Kidney capillary endothelial cell (primary cell): ENCODE results near the gene DAND5.
"Not testable (repeated sequence)": the region's sequence is repeated elsewhere in the genome, so short reads cannot be mapped to it uniquely, and the experiment has no call there.

Experiments
- DNase-seq: peaks from one replicate; pipeline ENCODE4 v3.0.0-alpha.2; 2018; ENCODE audit warnings: low spot score

Gene DAND5

GRCh38 chr19:12946092-12946721, 23.2 kb upstream of the DAND5 start:
- DNase-seq = no peak

- no peak for DNase-seq
Measured at GRCh38 chr19:12946731-12947496, 22.5 kb upstream of the DAND5 start.

- DNase-seq = no peak
Measured at GRCh38 chr19:12947702-12948611, 21.4 kb upstream of the DAND5 start.

- DNase-seq = no peak
Measured at GRCh38 chr19:12948612-12949362, 20.6 kb upstream of the DAND5 start.

GRCh38 chr19:12949363-12950283, 19.8 kb upstream of the DAND5 start:
- no peak for DNase-seq

GRCh38 chr19:12952050-12952449, 17.3 kb upstream of the DAND5 start:
- DNase-seq = not testable (repeated sequence)

- DNase-seq = peak; percentile 89
Measured at GRCh38 chr19:12952488-12953137, 16.8 kb upstream of the DAND5 start.

GRCh38 chr19:12953138-12953798, 16.1 kb upstream of the DAND5 start:
- no peak for DNase-seq

- DNase-seq = no peak
Measured at GRCh38 chr19:12953799-12954611, 15.4 kb upstream of the DAND5 start.

GRCh38 chr19:12954612-12954962, 14.8 kb upstream of the DAND5 start:
- DNase-seq = no peak

GRCh38 chr19:12955575-12955974, 13.8 kb upstream of the DAND5 start:
- not testable (repeated sequence) for DNase-seq

- DNase-seq = no peak
Measured at GRCh38 chr19:12955996-12956395, 13.4 kb upstream of the DAND5 start.

GRCh38 chr19:12956446-12957388, 12.7 kb upstream of the DAND5 start, which contains the start of gene GADD45GIP1:
TSS of gene GADD45GIP1 (minus strand) at chr19:12957223. CDS start at chr19:12957212, 11 bp downstream.
- no peak for DNase-seq

GRCh38 chr19:12957389-12957952, 11.9 kb upstream of the DAND5 start:
- not testable (repeated sequence) for DNase-seq

- no peak for DNase-seq
Measured at GRCh38 chr19:12959481-12959880, 9.9 kb upstream of the DAND5 start.

- peak; percentile 74 for DNase-seq
Measured at GRCh38 chr19:12965017-12965811, 4.2 kb upstream of the DAND5 start.

- DNase-seq = no peak
Measured at GRCh38 chr19:12965812-12966135, 3.6 kb upstream of the DAND5 start.
